Measurements from ENCODE around the gene ADCY4. TPM values are rescaled to one million over a fixed set of nuclear protein-coding genes. Genes with fewer than 3 reads are reported as not detected.

Gene ADCY4
- total and polyA plus RNA-seq, 2 of the 13 experiments (the other 11 are each of a cell fraction or from before 2014, with no cell fraction given): 0.03 TPM; not detected in 1

- TF ChIP-seq, protein P1, sequence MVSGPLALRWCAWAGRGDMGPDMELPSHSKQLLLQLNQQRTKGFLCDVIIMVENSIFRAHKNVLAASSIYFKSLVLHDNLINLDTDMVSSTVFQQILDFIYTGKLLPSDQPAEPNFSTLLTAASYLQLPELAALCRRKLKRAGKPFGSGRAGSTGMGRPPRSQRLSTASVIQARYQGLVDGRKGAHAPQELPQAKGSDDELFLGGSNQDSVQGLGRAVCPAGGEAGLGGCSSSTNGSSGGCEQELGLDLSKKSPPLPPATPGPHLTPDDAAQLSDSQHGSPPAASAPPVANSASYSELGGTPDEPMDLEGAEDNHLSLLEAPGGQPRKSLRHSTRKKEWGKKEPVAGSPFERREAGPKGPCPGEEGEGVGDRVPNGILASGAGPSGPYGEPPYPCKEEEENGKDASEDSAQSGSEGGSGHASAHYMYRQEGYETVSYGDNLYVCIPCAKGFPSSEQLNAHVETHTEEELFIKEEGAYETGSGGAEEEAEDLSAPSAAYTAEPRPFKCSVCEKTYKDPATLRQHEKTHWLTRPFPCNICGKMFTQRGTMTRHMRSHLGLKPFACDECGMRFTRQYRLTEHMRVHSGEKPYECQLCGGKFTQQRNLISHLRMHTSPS (CRISPR knock-in tag; IDR thresholded peaks at IDR 0.05; ENCODE audit: low read depth): peak; percentile 69
- TF ChIP-seq KDM1A (CRISPR knock-in tag; IDR thresholded peaks at IDR 0.05) (peak; percentile 50; the same call in 1 of the 2 replicates), ZNF784 (CRISPR knock-in tag; IDR thresholded peaks at IDR 0.05; ENCODE audit: borderline replicate concordance) (peak; percentile 99), ZBTB25 (CRISPR knock-in tag; IDR thresholded peaks at IDR 0.05) (peak; percentile 51), RFX3 (CRISPR knock-in tag; IDR thresholded peaks at IDR 0.05) (0 out of 2 replicates have a peak, but pooled peaks have one; percentile 17), ZNF160 (CRISPR knock-in tag; IDR thresholded peaks at IDR 0.05) (peak; percentile 98), REST (IDR thresholded peaks at IDR 0.05; ENCODE audit: borderline replicate concordance in 1 of 2, low read depth in 1 of 2, low read length in 2 of 2) (no peak), POLR2A (IDR thresholded peaks at IDR 0.05; ENCODE audit: insufficient read depth in 1 of 2, low read depth in 2 of 2, low read length in 2 of 2) (no peak; a peak in 2 of 4 replicates), NCOA1 (CRISPR knock-in tag; IDR thresholded peaks at IDR 0.05) (no peak), ZNF468 (CRISPR knock-in tag; IDR thresholded peaks at IDR 0.05) (peak; percentile 88; the same call in 1 of the 2 replicates), ZIK1 (CRISPR knock-in tag; IDR thresholded peaks at IDR 0.05; ENCODE audit: borderline replicate concordance, low read depth) (peak; percentile 99; the same call in 1 of the 2 replicates), BCL6 (CRISPR knock-in tag; IDR thresholded peaks at IDR 0.05) (peak; percentile 44), ZNF263 (CRISPR knock-in tag; IDR thresholded peaks at IDR 0.05) (peak; percentile 86), MTA1 (CRISPR knock-in tag; IDR thresholded peaks at IDR 0.05; ENCODE audit: borderline replicate concordance) (peak; percentile 93; the same call in 1 of the 2 replicates), ZNF780A (CRISPR knock-in tag; IDR thresholded peaks at IDR 0.05) (no peak), ZNF564 (CRISPR knock-in tag; IDR thresholded peaks at IDR 0.05) (no peak), ZNF30 (CRISPR knock-in tag; IDR thresholded peaks at IDR 0.05) (no peak), ZNF660 (CRISPR knock-in tag; IDR thresholded peaks at IDR 0.05; ENCODE audit: borderline replicate concordance, low read depth) (peak; percentile 81; the same call in 1 of the 2 replicates), ZNF558 (CRISPR knock-in tag; IDR thresholded peaks at IDR 0.05; ENCODE audit: borderline replicate concordance) (peak; percentile 95; the same call in 1 of the 2 replicates)
- TF ChIP-seq, protein P2, sequence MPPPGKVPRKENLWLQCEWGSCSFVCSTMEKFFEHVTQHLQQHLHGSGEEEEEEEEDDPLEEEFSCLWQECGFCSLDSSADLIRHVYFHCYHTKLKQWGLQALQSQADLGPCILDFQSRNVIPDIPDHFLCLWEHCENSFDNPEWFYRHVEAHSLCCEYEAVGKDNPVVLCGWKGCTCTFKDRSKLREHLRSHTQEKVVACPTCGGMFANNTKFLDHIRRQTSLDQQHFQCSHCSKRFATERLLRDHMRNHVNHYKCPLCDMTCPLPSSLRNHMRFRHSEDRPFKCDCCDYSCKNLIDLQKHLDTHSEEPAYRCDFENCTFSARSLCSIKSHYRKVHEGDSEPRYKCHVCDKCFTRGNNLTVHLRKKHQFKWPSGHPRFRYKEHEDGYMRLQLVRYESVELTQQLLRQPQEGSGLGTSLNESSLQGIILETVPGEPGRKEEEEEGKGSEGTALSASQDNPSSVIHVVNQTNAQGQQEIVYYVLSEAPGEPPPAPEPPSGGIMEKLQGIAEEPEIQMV (CRISPR knock-in tag; IDR thresholded peaks at IDR 0.05; ENCODE audit: low read depth): peak; percentile 96
Observed at GRCh38 chr14:24315807-24316596, 18.9 kb downstream of the ADCY4 start (continued).

All from HepG2 (cell line).